GM18907 (cell line): ENCODE data around the gene DENND5A.
"Not testable (repeated sequence)": the region's sequence is repeated elsewhere in the genome, so short reads cannot be mapped to it uniquely, and the experiment has no call there.

Experiments
- ATAC-seq: cut with Tn5 transposase; IDR thresholded peaks from one replicate; pipeline ENCODE4 v1.9.1; 2021; ENCODE audit warnings: mild to moderate bottlenecking, moderate library complexity; ENCODE audit not compliant: unreplicated experiment

DENND5A gene

GRCh38 chr11:9266132-9266736 is 1.1 kb upstream of the DENND5A start:
- ATAC-seq = no peak

GRCh38 chr11:9264316-9265210 is 587 bp downstream of the DENND5A start:
- ATAC-seq = peak; percentile 20

- ATAC-seq = peak; percentile 76
These were observed 1.3 kb downstream of the DENND5A start for GRCh38 chr11:9263840-9264315.

DNA sequence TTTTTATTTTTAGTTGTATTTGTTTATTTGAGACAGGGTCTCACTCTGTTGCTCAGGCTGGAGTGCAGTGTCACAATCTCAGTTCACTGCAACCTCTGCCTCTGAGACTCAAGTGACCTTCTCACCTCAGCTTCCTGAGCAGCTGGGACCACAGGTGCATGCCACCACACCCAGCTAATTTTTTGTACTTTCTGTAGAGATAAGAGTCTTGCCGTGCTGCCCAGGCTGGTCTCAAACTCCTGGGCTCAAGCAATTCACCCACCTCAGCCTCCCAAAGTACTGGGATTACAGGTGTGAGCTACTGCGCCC is 4.4 kb downstream of the DENND5A start:
- ATAC-seq = not testable (repeated sequence)

- ATAC-seq = no peak
These were observed 4.9 kb downstream of the DENND5A start for GRCh38 chr11:9259981-9260837.

GRCh38 chr11:9258279-9258678 is 6.9 kb downstream of the DENND5A start:
- not testable (repeated sequence) for ATAC-seq

GRCh38 chr11:9254416-9254815 is 10.7 kb downstream of the DENND5A start:
- no peak for ATAC-seq

DNA sequence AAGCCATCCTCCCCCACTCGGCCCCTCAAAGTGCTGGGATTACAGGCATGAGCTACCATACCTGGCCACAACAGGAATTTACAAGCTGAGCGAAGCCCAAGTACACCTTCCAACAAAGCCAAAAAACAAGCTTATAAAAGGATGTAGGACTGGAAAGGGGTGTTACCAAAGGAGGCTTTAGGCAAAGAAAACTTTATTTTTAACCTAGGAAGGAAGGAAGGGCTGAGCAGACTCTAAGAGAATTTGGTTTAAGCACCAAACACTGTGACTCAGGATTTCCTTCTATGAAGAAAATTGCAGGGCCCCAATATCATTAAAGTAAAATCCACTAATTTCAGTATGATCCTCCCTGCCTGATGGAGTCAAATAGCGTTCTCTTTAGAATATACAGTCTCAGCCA is 12.1 kb downstream of the DENND5A start:
- no peak for ATAC-seq

DNA sequence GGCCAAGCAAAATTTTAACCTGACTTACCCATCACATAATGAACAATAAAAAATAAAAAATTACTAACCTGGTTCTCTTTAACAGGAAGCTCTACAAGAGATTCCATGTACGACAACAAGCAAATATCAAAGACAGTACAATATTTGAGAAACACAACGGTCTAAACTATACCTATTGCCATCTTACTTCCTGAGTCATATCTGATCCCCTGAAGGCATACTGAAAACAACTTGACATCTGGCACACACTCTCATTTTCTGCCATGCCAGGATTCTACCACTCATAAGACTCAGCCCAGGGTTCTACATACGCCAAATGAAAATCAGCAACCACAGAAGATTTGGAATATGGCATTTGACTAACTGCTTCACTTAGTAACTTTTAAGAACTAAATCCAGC is 13.8 kb downstream of the DENND5A start:
- ATAC-seq = peak; percentile 45

DNA sequence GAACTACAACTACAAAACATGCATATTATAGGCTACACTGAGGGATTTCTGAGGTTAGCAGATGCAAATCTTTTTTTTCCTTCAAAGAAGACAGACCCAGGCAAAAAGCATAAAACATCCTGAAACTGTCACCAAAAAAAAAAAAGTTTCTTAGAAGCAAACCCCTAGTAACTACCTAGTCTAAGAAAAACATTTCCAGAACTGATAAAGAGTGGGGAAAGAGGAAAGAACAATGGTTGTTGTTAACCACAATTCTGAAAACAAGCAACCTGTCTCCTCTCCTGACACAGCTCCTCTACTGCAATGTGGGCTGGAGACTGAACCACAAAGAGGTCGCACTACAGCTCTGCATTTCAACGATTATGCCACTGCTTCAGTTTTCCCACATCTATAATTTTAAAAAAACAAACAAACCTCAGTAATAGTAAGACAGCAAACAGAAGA is 15.0 kb downstream of the DENND5A start:
- ATAC-seq = peak; percentile 71

GRCh38 chr11:9249252-9249651 is 15.9 kb downstream of the DENND5A start:
- ATAC-seq = no peak

DNA sequence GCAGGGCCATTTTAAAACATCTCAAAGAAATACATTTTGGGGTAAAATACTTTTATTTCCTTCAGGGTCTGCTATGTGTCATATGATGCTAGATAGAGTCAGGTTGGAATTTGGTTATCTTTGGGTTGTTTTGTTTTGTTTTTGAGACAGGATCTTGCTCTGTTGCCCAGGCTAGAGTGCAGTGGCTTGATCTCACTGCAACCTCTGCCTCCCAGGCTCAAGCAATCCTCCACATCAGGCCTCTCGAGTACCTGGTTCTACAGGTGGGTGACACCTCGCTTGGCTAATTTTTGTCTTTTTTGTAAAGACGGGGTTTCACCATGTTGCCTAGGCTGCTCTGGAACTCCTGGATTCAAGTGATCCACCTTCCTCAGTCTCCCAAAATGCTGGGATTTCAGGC is 17.3 kb downstream of the DENND5A start:
- no peak for ATAC-seq

DNA sequence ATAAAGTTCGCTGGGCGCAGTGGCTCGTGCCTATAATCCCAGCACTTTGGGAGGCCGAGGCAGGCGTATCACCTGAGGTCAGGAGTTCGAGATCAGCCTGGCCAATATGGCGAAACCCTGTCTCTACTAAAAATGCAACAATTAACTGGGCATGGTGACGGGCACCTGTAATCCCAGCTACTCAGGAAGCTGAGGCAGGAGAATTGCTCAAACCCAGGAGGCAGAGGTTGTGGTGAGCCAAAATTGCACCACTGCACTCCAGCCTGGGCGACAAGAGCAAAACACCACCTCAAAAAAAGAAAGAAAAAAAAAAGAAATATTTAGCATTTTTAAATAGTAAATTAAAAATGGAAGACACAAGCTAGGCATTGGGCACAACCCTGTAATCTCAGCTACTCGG is 28.9 kb downstream of the DENND5A start:
- ATAC-seq = not testable (repeated sequence)

DNA sequence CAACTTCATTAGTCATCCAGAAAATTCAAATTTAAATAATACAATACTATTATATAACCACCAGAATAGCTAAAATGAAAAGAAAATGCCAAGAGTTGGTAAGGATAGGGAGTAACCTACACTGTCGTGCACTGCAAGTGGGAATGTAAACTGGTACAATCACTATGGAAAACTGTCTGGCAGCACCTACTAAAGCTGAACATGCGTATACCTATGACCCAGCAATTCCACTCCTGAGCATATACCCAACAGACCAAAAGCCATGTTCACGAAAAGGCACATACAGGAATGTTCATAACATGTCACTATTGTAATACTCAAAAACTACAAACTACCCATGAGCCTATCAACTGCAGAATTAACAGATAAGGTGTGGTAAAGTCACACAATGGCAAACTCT is 32.7 kb downstream of the DENND5A start:
- no peak for ATAC-seq

GRCh38 chr11:9231848-9232177 is 33.3 kb downstream of the DENND5A start:
- ATAC-seq = peak; percentile 58

DNA sequence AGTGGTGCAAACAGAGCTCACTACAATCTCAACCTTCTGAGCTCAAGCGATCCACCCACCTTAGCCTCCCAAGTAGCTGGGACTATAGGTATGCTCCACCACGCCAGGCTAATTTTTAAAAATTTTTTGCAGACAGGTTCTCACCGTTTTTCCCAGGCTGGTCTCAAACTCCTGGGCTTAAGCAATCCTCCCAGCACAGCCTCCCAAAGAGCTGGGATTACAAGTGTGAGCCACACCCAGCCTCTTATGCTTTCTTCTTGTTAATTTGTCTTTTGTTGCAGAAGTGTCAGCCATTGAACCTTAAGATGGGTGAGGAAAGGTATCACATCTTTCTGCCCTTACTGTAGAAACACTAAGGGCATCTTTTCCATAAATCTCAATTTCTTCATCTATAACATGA is 34.9 kb downstream of the DENND5A start:
- no peak for ATAC-seq

DNA sequence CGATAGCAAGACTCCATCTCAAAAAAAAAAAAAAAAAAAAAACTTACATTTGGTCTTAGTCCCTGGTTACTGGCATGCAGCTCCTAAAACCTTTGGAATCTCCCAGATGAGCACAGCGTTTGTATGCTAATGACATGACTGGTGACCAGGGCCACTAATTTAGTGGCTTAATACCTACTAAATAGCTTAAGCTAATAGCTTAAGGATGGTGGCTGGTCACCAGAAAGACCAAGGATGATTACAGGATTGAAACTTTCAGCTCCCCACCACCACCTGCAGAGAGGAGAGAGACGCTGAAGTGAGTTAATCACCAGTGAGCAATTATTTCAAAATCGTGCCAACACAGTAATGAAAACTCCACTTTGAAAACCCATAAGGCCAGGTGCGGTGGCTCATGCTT is 37.1 kb downstream of the DENND5A start:
- ATAC-seq = no peak

- no peak for ATAC-seq
These were observed 39.3 kb downstream of the DENND5A start for GRCh38 chr11:9225748-9226298.

DNA sequence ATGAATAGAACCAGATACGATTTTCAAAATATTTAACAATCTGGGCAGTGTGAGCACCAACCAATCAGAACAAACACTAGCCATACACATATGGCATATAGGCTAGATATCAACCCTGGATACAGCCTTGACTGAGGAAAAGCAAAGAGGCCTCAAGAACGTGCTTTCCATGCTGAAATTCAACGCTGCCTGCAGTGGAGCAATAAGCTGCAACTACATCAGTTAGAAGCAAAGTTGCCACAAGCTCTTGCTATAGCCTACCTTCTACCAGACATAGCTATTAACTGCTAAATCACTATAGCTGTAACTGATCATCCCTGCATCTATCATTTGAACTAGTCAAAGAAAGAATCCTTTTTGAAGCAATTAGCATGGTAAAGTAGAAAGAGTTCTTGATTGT is 42.5 kb downstream of the DENND5A start:
- ATAC-seq = no peak

GRCh38 chr11:9220853-9221252 is 44.3 kb downstream of the DENND5A start:
- not testable (repeated sequence) for ATAC-seq

DNA sequence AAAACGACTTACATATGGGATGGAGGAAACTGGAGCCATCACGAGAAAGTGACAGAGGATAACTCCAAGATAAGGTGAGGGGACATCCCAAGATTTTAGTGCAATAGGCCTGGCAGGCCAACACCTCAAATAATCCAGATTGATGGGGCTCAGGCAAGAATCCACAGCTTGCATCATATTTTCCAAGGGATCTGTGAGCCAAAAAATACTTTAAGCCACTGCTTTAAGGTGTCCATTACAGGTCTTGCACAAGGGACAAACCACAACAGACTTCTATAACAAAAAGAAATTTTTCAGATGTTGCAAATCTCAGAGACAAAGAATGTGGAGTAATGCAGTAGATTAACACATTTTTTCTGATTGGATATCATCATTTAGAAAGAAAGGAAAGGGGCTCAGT is 45.6 kb downstream of the DENND5A start:
- ATAC-seq = no peak
